HUES6 (cell line): ENCODE results near the gene NUB1.

Experiments used
- H3K27ac ChIP-seq: 2 replicates; pipeline ENCODE4 v1.7.0; 2013; ENCODE audit warnings: low read depth, mild to moderate bottlenecking, low read length, inconsistent platforms
- H3K27me3 ChIP-seq: 2 replicates; pipeline ENCODE4 v1.6.1; 2013; ENCODE audit warnings: low read length; ENCODE audit not compliant: control insufficient read depth, insufficient read depth
- H3K36me3 ChIP-seq: 2 replicates; pipeline ENCODE4 v1.6.1; 2013; ENCODE audit warnings: low read length; ENCODE audit not compliant: control insufficient read depth, insufficient read depth
- H3K4me1 ChIP-seq: 2 replicates; pipeline ENCODE4 v1.6.1; 2013; ENCODE audit warnings: low read length; ENCODE audit not compliant: control insufficient read depth, insufficient read depth
- H3K4me3 ChIP-seq: 2 replicates; pipeline ENCODE4 v1.5.1; 2013; ENCODE audit warnings: low read depth, low read length
- H3K9ac ChIP-seq: one replicate; pipeline ENCODE4 v1.6.1; 2013; ENCODE audit warnings: mild to moderate bottlenecking, low read length
- H3K9me3 ChIP-seq: 2 replicates; pipeline ENCODE4 v1.6.1; 2013; ENCODE audit warnings: low read depth, low read length; ENCODE audit not compliant: control insufficient read depth, insufficient read depth

NUB1 gene

DNA sequence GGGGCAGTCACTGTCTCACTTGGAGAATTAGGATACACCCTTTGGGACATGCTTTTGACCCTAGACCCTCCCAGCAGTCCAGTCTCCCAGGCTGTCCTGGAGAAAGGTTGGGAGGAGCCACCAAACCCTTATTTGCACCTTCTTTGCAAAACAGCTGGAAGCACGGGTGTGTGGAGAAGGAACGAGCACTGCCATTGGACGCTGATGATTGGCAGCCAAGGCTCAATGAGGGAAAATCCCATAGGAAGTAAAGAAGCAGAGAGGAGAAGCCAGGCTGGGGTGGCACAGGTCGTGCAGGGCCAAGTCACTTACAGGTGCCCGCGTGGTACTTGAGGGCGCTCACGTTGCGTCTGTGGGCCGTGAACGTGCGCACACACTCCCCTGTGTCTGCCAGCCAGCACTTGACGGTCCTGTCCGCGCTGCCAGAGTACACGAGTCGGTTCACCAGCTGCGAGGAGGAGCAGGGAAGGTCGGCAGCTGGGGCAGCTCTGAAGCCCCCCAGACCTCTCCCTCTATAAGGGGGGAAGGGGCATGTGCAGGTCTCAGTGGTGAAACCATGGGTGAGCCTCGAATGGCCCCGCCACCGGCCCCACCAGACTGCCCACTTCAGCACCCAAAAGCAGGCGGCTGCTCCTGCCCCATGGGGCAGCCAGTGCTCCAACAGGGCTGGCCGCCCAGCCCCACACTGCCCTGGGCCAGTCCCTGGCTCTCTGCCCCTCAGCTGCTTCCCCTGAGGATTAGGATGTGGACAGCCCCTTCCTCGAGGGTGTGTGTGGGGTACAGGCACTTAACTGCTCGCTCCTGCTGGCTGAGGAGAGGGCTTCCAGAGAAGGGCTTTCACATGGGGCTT lies 43.4 kb downstream of the NUB1 start:
- Histone ChIP-seq H3K4me3 (no peak overlapping the region), H3K36me3 (no peaks in the 10 kb centered on the region), H3K9me3 (no peaks in the 10 kb centered on the region), H3K27me3 (peaks cover 45% of the 10 kb centered on the region), H3K27ac (no peak overlapping the region), H3K4me1 (peaks cover 22% of the 10 kb centered on the region), H3K9ac (no peak overlapping the region)

DNA sequence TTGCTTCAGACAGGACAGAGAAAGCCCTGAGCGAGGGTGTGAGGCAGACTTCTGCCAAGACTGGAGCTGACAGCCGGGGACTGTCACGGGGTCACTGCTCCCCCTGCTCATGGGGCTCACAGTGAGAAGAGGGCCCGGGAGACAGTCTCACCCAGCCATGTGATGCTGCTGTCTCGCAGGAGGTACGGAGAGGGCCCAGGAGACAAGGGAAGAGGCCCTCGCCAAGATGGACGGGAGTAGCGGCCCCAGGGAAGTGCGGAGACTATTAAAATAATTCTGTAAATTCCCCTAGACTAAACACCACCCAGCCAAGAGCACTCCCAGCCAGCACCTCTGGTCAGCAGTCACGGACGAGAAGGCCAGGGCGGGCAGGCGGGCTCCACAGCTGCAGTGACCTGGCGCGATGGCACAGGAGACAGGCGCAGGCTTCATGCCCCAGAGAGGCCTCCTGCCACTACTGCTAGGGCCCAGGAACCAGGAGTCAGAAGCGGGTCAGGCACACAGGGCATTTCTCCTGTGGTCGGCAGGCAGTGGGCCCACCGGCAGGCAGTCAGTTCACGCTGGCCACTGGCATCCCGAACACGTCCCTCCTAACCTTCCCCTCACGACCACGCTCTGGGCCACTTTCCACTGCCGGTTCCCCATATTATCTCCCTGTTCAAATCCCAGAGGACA lies 44.2 kb downstream of the NUB1 start:
- Histone ChIP-seq H3K9me3 (no peaks in the 10 kb centered on the region), H3K27ac (no peak overlapping the region), H3K27me3 (peaks cover 43% of the 10 kb centered on the region), H3K4me3 (no peak overlapping the region), H3K9ac (no peak overlapping the region), H3K36me3 (no peaks in the 10 kb centered on the region), H3K4me1 (peaks cover 16% of the 10 kb centered on the region)

DNA sequence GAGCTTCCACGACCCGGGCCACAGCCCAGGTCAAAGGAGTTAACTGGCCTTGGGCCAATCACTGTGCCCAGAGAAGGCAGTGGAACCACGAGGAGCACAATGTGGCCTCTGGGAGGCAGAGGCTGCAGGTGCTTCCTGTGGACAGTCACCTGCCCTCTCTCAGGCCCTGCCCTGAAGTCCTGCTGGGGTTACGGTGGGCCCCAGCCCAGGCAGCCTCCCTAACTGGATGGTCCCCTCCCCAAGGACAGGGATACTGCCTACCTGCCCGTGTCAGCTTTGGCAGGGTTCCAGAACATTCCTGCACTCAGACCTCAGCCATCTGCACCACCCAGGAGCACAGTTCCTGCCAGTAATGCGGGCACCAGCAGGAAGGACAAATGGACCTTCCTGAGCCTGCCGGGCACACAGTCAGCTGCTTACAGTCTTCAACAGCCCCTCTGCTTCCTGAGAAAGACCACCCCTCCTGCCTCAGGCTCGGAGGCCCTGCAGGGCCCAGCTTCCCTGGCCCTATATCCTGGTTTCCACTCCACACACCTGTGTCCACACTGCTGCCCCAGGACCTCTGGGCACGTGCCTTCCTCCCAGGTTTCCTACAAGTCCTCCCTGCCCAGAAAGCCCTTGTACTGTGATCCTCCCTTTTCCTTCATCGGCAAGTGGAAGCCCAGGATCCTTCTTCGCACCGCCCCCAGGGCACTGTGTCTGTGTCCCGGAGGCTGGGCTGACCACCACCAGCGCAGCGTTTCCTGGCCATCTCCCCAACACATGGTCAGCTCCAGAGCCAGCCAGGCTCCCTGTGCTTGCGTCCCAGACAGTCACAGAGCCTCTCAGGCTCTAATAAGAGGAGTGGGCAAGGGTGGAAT lies 44.9 kb downstream of the NUB1 start:
- Histone ChIP-seq H3K27me3 (peaks cover 37% of the 10 kb centered on the region), H3K27ac (no peak overlapping the region), H3K36me3 (no peaks in the 10 kb centered on the region), H3K9me3 (no peaks in the 10 kb centered on the region), H3K4me1 (peaks cover 11% of the 10 kb centered on the region; the same call in 1 of the 2 replicates), H3K4me3 (no peak overlapping the region), H3K9ac (no peak overlapping the region)

DNA sequence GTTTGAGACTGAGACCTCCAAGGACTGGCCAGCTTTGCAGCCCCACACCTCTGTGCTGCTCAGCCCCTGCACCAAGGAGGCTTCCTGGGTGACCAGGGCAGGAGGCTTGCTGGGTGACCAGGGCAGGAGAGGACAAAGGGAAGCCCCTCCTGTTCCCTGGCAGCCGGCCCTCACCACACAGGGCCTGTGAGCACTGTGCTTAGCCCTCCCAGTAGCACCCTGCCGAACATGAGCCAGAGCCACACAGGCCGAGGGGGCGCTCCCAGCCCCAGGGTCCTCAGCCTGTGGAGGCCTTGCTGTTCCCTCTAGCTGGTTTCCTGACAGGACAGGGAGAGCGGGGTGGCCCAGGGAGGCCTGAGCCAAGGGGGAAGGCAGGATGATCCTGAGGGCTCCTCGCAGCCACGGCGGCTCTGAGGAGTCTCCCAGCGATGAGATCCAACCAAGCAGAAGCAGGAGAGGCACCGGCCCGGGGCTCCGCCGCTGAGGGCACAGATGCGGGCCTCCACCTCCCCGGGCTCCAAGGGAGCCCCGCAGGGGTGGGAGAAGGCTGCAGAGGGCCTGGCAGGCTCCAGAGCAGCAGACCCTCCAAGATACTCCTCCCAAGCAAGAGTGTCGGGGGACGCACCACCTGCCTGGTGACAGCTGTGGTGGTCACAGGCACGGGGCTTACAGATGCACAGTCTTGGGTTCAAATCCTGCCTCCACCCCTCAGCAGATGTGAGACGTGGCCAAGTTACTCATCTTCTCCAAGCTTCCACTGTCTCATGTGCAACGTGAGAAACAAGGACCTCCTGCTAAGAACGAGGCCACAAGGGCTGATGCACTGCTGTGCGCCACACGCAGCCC lies 45.8 kb downstream of the NUB1 start:
- H3K27me3 ChIP-seq, result peaks cover 28% of the 10 kb centered on the region
- no peak overlapping the region for H3K27ac ChIP-seq
- 0 out of 2 replicates have a peak, but pooled peaks cover 2% of the 10 kb centered on the region for H3K4me1 ChIP-seq
- H3K9ac ChIP-seq, result no peak overlapping the region
- no peak overlapping the region for H3K4me3 ChIP-seq
- no peaks in the 10 kb centered on the region for H3K36me3 ChIP-seq
- no peaks in the 10 kb centered on the region for H3K9me3 ChIP-seq

DNA sequence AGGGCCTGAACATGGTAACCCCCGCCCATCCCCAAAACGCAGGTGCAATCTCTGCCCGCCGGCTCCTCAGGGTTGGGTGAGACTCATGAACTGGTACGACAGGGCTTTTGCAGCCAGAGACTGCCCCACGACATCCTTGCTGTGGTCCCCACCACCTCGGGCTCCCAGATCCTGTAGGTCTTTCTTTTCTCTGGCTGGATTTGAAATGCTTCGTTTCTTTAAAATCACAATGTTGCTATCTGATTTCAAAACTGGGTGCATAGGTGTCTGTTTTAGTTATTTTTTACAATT lies 46.3 kb downstream of the NUB1 start:
- no peak overlapping the region for H3K9ac ChIP-seq
- no peak overlapping the region for H3K27ac ChIP-seq
- no peaks in the 10 kb centered on the region for H3K4me1 ChIP-seq
- no peak overlapping the region for H3K4me3 ChIP-seq
- no peaks in the 10 kb centered on the region for H3K9me3 ChIP-seq
- H3K36me3 ChIP-seq, result no peaks in the 10 kb centered on the region
- H3K27me3 ChIP-seq, result peaks cover 22% of the 10 kb centered on the region

DNA sequence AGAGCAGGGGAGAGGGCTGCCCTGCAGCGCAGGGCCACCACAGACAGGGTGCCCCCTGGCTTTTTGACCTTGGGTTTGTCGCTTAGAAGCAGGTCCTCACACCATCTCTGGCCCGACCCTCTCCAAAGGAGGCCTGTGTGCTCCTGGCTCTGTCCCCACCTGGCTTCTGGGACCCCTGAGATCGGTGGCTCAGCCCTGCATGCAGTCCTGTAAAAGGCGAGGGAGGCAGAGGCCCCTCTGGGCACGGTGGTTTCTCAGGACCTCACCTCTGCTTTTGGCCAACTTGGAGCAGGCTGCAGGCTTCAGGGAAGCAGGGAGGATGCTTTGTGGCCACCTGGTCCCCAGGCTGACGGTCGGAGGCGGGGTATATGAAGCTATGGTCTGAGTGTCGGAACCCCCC lies 46.8 kb downstream of the NUB1 start:
- Histone ChIP-seq H3K27me3 (peaks cover 18% of the 10 kb centered on the region), H3K9me3 (no peaks in the 10 kb centered on the region), H3K36me3 (no peaks in the 10 kb centered on the region), H3K4me1 (no peaks in the 10 kb centered on the region), H3K4me3 (no peak overlapping the region), H3K27ac (no peak overlapping the region), H3K9ac (no peak overlapping the region)

GRCh38 chr7:151389096-151389767 lies 47.6 kb downstream of the NUB1 start:
- Histone ChIP-seq H3K9me3 (no peaks in the 10 kb centered on the region), H3K9ac (no peak overlapping the region), H3K27ac (no peak overlapping the region), H3K36me3 (no peaks in the 10 kb centered on the region), H3K4me1 (peaks cover under 1% of the 10 kb centered on the region; the same call in 1 of the 2 replicates), H3K27me3 (peaks cover 10% of the 10 kb centered on the region; the same call in 1 of the 2 replicates), H3K4me3 (no peak overlapping the region)

DNA sequence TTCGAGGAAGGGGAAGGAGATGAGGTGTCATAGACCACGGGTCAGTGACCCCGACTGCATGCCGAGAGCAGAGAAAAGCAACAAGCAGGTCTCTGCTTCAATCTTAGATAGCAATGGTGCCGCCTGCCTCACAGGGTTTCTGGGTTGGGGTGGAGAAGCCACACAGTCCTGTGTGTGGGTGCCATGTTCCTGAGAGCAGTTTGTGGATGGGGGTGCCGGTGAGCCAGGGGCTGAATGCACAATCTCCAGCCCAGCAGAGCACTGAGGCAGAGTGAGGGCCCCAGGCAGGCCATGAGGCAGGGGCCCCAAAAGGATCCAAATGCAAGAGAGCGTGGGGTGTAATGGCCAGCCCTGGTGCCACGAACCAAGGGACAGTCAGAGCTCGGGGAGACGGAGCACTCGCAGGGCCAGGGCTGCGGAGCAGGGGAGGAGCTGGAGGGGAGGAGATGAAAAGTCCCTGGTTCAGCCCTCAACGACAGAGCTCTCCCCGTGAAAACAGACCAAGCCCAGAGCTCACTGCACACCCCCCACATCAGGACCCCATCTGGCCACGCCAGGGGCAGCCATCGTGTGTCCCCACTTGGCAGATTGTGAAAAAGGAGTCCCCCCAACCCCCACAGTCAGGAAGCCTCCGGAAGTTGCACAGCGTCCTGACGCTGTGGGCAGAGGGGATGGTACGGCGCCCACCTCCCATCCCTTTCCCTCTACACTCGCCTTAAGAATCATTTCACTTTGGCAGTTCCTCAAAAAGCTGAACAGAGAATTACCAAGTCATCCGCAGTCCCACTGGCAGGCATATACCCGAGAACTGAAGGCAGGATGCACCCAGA lies 48.4 kb downstream of the NUB1 start:
- H3K27me3 ChIP-seq, result peaks cover 2% of the 10 kb centered on the region; the same call in 1 of the 2 replicates
- no peak overlapping the region for H3K27ac ChIP-seq
- no peaks in the 10 kb centered on the region for H3K9me3 ChIP-seq
- no peak overlapping the region for H3K9ac ChIP-seq
- H3K4me1 ChIP-seq, result peaks cover 8% of the 10 kb centered on the region
- no peak overlapping the region for H3K4me3 ChIP-seq
- H3K36me3 ChIP-seq, result no peaks in the 10 kb centered on the region

DNA sequence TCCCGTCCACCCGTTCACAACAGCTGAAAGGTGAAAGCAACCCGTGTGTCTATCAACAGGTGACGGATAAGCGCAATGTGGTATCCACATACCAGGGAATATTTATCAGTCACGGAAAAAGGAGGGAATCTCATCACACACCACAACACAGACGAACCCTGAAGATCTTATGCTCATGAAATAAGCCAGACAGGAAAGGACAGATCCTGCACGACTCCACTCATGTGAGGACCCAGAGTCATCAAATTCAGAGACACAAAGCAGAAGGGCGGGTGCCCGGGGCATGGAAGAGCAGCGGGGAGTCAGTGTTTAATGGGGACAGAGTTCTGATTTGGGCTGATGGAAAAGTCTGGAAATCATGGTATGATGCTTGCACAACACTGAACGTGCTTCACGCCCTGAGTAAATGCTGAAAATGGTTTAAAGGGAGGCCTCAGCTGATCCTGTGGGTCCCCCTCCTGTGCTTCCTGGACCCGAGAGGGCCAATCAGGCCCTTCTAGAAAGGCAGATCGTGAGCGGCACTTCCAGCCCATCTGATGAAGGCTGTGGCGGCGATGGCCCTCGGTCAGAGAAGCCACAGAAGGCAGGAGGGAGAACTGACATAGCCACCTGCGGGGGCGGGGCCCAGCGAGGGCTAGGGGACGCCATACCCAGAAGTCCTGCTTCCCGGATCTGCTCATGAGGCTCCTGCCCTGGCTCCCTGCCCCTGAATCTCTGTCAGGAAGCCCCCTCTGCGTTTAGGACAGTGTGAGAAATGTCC lies 49.2 kb downstream of the NUB1 start:
- no peaks in the 10 kb centered on the region for H3K27me3 ChIP-seq

More for the DNA sequence above, 49.2 kb downstream of the NUB1 start:
- Histone ChIP-seq H3K36me3 (no peaks in the 10 kb centered on the region), H3K4me3 (no peak overlapping the region), H3K9ac (no peak overlapping the region), H3K4me1 (peaks cover 16% of the 10 kb centered on the region), H3K9me3 (no peaks in the 10 kb centered on the region), H3K27ac (no peak overlapping the region)
